ENCODE measurements around the gene PLA2G4A. TPM values are rescaled to one million over a fixed set of nuclear protein-coding genes. Genes with fewer than 3 reads are reported as not detected.

PLA2G4A gene
- total RNA-seq, 1 experiment from 2014 or later: 0.39 TPM

GRCh38 chr1:186887203-186887602, 58.5 kb downstream of the PLA2G4A start:
- Histone ChIP-seq H3K27me3 (ENCODE audit: insufficient read depth, low read length) (no peaks in the 10 kb centered on the region), H2BK5ac (ENCODE audit: insufficient read length, low read length) (no peak overlapping the region), H3K9me3 (ENCODE audit: control insufficient read depth, low read depth, low read length) (no peaks in the 10 kb centered on the region), H3K79me1 (ENCODE audit: insufficient read depth, low read depth, low read length, poor library complexity, severe bottlenecking) (no peaks in the 10 kb centered on the region), H3T11ph (ENCODE audit: low read length) (no peak overlapping the region), H3K56ac (ENCODE audit: insufficient read length, low read depth, low read length) (no peak overlapping the region), H3K23ac (ENCODE audit: insufficient read length, low read depth, low read length) (no peak overlapping the region), H3K14ac (ENCODE audit: insufficient read depth, low read length) (no peak overlapping the region), H2AK5ac (ENCODE audit: insufficient read length, low read length) (no peak overlapping the region), H4K8ac (replicated peaks; ENCODE audit: insufficient read length, low read depth, low read length) (no peak overlapping the region), H3K27ac (ENCODE audit: insufficient read length, low read depth, low read length) (no peak overlapping the region), H3K4ac (ENCODE audit: low read depth, low read length) (no peak overlapping the region), H3K18ac (ENCODE audit: insufficient read length, low read depth, low read length) (no peak overlapping the region), H2BK15ac (ENCODE audit: low read depth, low read length) (no peak overlapping the region), H3K4me1 (ENCODE audit: insufficient read depth, low read length) (0 out of 2 replicates have a peak, but pooled peaks cover 2% of the 10 kb centered on the region), H3K79me2 (ENCODE audit: insufficient read depth, low read length) (no peaks in the 10 kb centered on the region), H3K9ac (ENCODE audit: extremely low read depth, insufficient read length, low read length) (no peak overlapping the region), H4K20me1 (ENCODE audit: control insufficient read depth, insufficient read depth, insufficient read length) (no peaks in the 10 kb centered on the region), H3K23me2 (ENCODE audit: insufficient read length, low read depth, low read length, poor library complexity, severe bottlenecking) (no peaks in the 10 kb centered on the region), H2AFZ (ENCODE audit: low read length) (no peak overlapping the region), H2BK12ac (ENCODE audit: insufficient read length, low read depth, low read length) (no peak overlapping the region), H2BK120ac (ENCODE audit: low read depth, low read length, poor library complexity, severe bottlenecking) (no peak overlapping the region), H2BK20ac (ENCODE audit: low read depth, low read length, poor library complexity, severe bottlenecking) (no peak overlapping the region), H4K5ac (ENCODE audit: insufficient read length, low read depth, low read length) (no peak overlapping the region), H4K91ac (ENCODE audit: insufficient read length, low read depth, low read length) (no peak overlapping the region), H3K4me2 (ENCODE audit: insufficient read depth, insufficient read length, low read length) (no peak overlapping the region)
- TF ChIP-seq CTCF (conservative IDR thresholded peaks at IDR 0.05): no peak
- peaks cover 8% of the 10 kb centered on the region in 2 experiments for H3K4me1 Mint-ChIP-seq
- WGBS (ENCODE audit: extremely low coverage, insufficient read length, low lambda C conversion rate): no CpG with 5 or more reads among the region's 2 CpGs
- DNase-seq: no peak
- no peak overlapping the region for H3K4me3 Mint-ChIP-seq
- peaks cover 0 to 8% (median 0%) of the 10 kb centered on the region in 3 experiments; a peak in 1 of 7 replicates for H3K36me3 Mint-ChIP-seq (ENCODE audit: insufficient read depth in 1 of 3, low read depth in 3 of 3)
- peaks cover 0 to 7% of the 10 kb centered on the region in 2 experiments; a peak in 2 of 5 replicates for H3K9me3 Mint-ChIP-seq
- H3K27ac Mint-ChIP-seq: no peak overlapping the region
- no peaks in the 10 kb centered on the region for H3K27me3 Mint-ChIP-seq (ENCODE audit: low read depth)
